GM20431 (cell line): Measurements from ENCODE around the gene TMED6.
"Not testable (repeated sequence)": the region's sequence is repeated elsewhere in the genome, so short reads cannot be mapped to it uniquely, and the experiment has no call there.

Experiments used
- in situ Hi-C: fragments of 300-500 bp; cut with MseI, MboI; formaldehyde crosslinking; loops from one replicate; pipeline ENCODE4 v1.15.0; 2020; ENCODE audit warnings: low sequenced_read_pairs; ENCODE audit not compliant: unreplicated experiment

Gene TMED6

DNA sequence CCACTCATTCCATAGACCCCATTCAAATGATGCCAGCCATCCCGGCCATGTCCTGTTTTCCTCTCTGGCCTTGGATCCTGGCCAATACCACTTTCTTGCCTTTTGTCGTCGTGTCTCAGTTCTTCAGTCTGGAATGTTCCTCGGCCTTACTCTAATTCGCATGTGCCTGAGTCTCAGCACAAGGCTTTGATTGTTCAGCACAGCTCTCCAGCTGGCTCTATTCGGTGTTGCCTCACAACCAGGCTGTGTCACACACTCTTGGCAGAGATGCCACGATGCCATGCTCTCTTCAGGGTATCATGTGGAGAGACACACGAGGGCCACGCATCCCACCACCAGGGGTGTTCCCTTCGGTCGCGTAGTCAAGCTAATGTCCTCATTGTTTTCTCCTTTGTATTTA, 42.3 kb downstream of the TMED6 start:
- in situ Hi-C loops: no loop called here

DNA sequence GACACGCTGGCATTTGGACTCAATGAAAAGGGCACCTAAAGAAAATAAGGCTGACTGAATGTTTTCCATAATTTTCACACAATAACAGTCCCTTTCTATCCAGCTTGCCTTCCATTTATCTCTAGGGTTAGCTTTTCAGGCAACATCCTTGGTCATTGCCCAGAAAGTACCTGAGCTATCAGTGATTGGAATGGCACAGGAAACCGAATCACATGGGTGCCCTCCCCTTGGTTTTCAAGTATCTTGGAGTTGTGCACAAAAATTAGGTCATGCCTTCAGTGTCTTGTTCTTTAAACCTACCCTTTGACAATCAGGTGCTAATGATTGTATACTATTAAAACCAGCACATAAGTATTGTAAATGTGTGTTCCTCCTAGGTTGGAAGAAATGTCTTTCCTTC, 43.7 kb downstream of the TMED6 start:
- in situ Hi-C loops: no loop called here

DNA sequence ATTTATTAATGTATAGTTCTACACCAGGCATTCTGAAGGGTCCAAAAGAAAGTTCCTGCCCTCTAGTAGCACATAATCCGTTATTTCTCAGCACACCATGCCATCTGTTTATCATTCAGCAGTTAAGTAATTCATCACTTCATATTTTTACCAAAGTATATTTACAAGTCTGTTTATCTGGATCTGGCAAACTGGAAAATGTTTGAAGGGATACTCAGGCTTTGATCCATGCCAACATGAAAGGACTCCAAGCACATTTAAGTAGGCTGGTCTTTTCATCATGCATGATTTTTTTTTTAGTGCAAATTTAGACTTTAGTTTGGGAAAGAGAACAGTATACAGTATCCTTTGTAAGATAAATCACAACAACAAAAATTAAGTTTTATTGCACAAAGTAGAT, 44.5 kb downstream of the TMED6 start:
- in situ Hi-C loops: no loop called here

DNA sequence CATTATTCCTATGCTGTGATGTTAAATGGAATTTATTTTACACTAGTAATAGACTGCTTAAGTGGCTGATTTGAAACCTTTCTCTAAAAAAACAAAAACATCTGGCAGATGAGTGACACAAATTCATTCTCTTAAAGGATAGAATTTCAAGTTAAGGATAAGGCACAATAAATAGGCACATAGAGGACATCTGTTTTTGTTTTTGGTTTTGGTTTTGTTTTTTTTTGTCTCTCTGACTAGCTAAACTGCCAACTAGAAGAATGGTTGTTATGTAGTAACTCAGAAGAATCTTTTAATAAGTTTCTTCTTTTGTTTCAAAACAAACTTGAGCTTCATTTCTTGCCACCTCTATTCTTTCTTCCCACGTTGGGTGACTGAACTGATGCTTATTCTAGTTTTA, 45.6 kb downstream of the TMED6 start:
- in situ Hi-C loops: no loop called here

DNA sequence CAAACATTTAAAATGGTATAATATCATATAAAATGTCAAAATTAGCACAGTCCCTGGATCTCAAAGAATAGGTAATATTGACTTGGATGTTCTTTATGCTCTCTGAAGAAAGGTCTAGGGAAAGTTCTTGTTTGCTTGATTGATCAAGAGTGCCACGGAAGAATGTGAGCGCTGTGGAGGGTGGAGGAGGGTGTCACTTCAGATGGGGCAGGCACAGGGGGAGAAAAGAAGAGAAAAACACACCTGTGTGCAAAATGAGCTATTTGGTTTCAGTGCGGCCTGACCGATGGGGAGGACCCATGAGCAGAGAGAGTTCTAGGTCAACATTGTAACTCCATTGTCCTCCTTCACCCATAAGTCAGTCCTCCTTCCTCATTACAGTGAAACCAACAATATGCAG, 49.3 kb downstream of the TMED6 start:
- in situ Hi-C loops: no loop called here

DNA sequence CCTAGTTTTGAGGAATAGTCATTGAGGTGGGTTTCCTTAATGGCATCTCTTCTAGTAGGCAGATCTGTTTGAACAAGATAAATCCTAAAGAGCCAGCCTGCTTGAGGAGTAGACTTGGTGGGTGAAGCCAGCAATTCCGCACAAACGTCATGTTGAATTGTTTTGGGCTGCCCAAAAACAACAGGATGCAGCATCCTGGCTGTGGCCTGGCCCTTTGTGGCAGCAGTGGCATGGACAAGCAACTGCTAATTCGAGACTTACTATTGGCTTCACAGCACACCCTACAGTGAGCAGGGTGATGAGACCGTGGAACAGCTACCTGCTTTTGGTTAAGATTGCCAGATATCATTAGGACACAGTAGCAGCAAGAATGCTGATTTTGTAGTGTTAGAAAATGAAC, 49.7 kb downstream of the TMED6 start:
- in situ Hi-C loops: no loop called here

DNA sequence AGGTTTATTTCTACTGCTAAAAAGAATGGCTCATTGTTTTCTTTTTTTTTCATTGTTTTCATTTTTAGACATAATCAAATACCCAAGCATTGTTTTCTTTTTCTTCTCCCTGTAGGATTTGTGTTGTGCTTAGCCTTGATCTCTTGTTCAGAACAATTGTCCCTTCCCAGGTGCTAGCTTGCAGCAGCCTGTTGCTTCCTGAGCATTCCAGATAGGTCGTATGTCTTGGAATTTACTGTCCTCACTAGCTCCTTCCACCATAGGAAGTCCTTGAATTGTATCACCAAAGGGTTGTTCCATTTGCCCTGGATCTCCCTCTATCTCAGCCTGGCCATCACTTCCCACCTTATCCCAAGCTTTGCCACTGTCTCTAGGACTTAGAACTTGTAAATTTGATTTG, 50.4 kb downstream of the TMED6 start:
- in situ Hi-C loops: no loop called here

DNA sequence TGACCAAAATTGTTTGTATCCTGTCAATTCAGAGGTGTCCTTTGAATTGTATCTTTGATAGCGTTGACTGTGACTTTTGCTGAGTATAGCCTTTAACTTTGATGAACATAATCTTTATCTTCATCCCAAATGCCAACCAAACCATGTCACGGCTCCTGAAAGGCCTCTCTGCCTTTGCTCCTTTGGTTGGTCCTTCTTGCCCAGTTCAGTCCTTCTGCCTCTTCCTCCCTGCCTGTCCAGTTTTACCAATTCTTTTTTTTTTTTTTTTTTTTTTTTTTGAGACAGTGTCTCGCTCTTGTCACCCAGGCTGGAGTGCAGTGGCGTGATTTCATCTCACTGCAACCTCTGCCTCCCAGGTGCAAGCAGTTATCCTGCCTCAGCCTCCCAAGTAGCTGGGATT, 53.3 kb downstream of the TMED6 start:
- in situ Hi-C loops: no loop called here

DNA sequence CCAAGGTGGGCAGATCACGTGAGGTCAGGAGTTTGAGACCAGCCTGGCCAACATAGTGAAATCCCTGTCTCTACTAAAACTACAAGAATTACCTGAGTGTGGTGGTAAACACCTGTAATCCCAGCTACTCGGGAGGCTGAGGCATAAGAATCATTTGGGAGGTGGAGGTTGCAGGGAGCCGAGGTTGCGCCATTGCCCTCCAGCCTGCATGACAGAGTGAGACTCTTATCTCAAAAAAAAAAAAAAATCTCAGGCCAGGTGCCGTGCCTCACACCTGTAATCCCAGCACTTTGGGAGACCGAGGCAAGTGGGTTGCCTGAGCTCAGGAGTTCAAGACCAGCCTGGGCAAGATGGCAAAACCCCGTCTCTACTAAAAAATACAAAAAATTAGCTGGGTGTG, 54.8 kb downstream of the TMED6 start:
- in situ Hi-C loops: not testable (repeated sequence)

DNA sequence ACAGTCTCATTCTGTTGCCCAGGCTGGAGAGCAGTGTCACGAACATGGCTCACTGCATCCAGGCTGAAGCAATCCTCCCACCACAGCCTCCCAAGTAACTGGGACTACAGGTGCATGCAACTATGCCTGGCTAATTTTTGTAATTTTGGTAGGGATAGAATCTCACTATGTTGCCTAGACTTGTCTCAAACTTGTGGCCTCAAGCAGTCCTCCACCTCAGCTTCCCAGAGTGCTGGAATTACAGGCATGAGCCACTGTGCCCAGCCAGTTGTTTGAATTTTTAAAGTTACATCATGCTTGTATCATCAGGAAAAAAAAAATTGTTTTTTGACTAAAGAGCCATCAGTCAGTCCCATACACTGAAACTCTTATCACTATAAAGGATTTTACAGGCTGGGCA, 57.5 kb downstream of the TMED6 start:
- in situ Hi-C loops: no loop called here

DNA sequence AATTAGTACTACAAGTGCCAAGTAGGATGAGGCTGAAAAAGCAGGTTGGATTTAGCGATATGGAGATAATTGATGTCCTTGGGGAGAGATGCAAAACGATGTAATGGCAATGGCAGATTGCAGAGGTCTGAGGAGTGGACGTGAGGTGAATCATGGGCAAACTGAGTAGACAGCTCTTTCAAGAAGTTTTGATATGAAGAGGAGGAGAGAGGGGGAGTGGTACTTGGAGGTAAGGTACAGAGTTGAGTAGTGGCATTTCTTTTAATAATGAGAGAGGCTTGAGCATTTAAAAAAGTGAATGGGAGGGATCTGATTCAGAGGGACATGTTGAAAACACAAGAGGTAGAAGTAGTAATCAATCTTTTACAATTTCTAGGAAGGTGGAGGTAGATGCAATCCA, 58.2 kb downstream of the TMED6 start:
- in situ Hi-C loops: no loop called here
